Sigmoid colon (tissue), 4 donors: ENCODE data around the gene GUF1.
A peak's percentile ranks its signal among the peaks of the same experiment; 100 is the strongest.

Source experiments
- POLR2A ChIP-seq, 2 donors: fragments of 450-650 bp; IDR thresholded peaks; one replicate each; pipeline ENCODE4 v1.6.1; 2016; ENCODE audit warnings: antibody characterized with exemption in 2 of 2, mild to moderate bottlenecking in 2 of 2, moderate library complexity in 2 of 2
- POLR2AphosphoS5 ChIP-seq, 4 donors: sonication (generic); formaldehyde crosslinking; IDR thresholded peaks; one replicate each; pipeline ENCODE4 v1.6.1; 2017; ENCODE audit warnings: antibody characterized with exemption in 4 of 4
- TF ChIP-seq, protein P1 (sequence below), 4 experiments: fragments of 450-650 bp in 3 of 4; fragments of 200-600 bp in 1 of 4; IDR thresholded peaks; one replicate each; pipeline ENCODE4 v1.5.1; 2016 to 2019; ENCODE audit warnings: antibody characterized with exemption in 4 of 4, mild to moderate bottlenecking in 3 of 4, moderate library complexity in 2 of 4

DNA sequence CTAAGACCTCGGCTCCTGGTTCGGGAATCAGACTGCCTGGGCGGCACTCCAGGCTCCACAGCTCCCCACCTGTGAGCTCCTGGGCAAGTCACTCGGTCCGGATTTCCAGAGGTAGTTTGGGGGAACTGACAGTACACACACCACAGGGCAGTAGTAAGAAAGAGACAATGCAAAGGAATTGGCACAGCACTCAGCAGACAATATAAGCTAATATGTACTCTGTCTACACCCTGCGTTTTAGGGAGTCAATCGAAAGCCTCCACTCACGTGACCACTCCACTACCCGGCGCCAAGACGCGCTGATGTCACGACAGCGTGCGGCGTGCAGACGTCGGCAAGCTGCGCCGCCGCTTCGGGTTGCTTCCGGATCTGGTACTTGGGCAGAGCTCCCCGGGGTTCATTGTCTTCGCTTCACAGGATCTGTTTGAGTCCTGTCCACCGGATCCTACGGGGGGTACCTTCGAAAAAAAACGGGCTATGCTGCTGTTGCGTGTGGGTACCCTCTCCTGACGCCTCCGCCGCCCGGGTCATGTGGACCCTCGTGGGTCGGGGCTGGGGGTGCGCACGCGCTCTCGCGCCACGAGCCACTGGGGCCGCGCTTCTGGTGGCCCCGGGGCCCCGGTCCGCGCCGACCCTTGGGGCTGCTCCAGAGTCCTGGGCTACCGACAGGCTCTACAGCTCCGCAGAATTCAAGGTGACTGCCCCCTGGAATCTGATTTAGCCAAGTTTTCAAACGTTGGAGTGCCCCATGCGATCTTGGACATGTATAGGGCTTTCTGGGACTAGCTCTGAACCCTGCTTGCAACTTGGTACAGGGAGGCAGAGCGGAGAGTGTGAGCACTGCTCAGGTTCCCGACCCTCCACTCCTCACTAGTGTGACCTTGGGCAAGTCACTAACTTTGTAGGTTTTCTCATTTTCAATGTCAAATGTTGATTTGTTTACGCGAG lies at the start of gene GUF1:
- peak; percentile 64 to 84 (median 78) for TF ChIP-seq POLR2AphosphoS5 (IDR thresholded peaks at IDR 0.05)
- peak in 1 of 2 donors; percentile 31 for TF ChIP-seq POLR2A (IDR thresholded peaks at IDR 0.05)
- TF ChIP-seq, protein P1, sequence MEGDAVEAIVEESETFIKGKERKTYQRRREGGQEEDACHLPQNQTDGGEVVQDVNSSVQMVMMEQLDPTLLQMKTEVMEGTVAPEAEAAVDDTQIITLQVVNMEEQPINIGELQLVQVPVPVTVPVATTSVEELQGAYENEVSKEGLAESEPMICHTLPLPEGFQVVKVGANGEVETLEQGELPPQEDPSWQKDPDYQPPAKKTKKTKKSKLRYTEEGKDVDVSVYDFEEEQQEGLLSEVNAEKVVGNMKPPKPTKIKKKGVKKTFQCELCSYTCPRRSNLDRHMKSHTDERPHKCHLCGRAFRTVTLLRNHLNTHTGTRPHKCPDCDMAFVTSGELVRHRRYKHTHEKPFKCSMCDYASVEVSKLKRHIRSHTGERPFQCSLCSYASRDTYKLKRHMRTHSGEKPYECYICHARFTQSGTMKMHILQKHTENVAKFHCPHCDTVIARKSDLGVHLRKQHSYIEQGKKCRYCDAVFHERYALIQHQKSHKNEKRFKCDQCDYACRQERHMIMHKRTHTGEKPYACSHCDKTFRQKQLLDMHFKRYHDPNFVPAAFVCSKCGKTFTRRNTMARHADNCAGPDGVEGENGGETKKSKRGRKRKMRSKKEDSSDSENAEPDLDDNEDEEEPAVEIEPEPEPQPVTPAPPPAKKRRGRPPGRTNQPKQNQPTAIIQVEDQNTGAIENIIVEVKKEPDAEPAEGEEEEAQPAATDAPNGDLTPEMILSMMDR (IDR thresholded peaks at IDR 0.05), result no peak
